ENCODE data around the gene GRK5.

GRCh38 chr10:119459681-119460340 is 252.4 kb downstream of the GRK5 start:
- no peak for TF ChIP-seq CTCF (IDR thresholded peaks at IDR 0.05; ENCODE audit: low read depth, low read length)
- no peak for TF ChIP-seq POLR2A (IDR thresholded peaks at IDR 0.05; ENCODE audit: extremely low read depth, insufficient read length)
- TF ChIP-seq MAX (IDR thresholded peaks at IDR 0.05; ENCODE audit: low read depth, low read length): no peak
